OCI-LY1 (cell line): Measurements from ENCODE around the gene C16orf74.

Experiments
- H2AFZ ChIP-seq: fragments of 200-600 bp; sonication (generic), shearing (Covaris generic); 2 replicates; pipeline ENCODE4 v1.6.0; 2014; ENCODE audit warnings: antibody characterized with exemption, mild to moderate bottlenecking, low read length
- H3F3A ChIP-seq: fragments of 200-600 bp; sonication (generic), shearing (Covaris generic); 2 replicates; pipeline ENCODE4 v1.6.0; 2014; ENCODE audit warnings: mild to moderate bottlenecking, antibody characterized with exemption, low read length, moderate library complexity; ENCODE audit not compliant: insufficient read depth
- H3K27ac ChIP-seq: fragments of 200-600 bp; sonication (generic); 2 replicates; pipeline ENCODE4 v1.5.1; 2014; ENCODE audit warnings: low read length, mixed run types, mild to moderate bottlenecking, low read depth; ENCODE audit not compliant: poor library complexity, severe bottlenecking
- H3K27me3 ChIP-seq: fragments of 200-600 bp; sonication (generic); 2 replicates; pipeline ENCODE4 v1.6.0; 2014; ENCODE audit warnings: antibody characterized with exemption, mild to moderate bottlenecking, low read length, moderate library complexity; ENCODE audit not compliant: insufficient read depth
- H3K36me3 ChIP-seq: fragments of 200-600 bp; sonication (generic); 2 replicates; pipeline ENCODE4 v1.6.1; 2014; ENCODE audit warnings: mild to moderate bottlenecking, antibody characterized with exemption, low read length, moderate library complexity, mixed read lengths; ENCODE audit not compliant: insufficient read depth
- H3K4me1 ChIP-seq: fragments of 200-600 bp; sonication (generic); 2 replicates; pipeline ENCODE4 v1.5.1; 2014; ENCODE audit warnings: mild to moderate bottlenecking, low read length, moderate library complexity; ENCODE audit not compliant: insufficient read depth, severe bottlenecking
- H3K4me2 ChIP-seq: fragments of 200-600 bp; sonication (generic), shearing (Covaris generic); 2 replicates; pipeline ENCODE4 v1.6.1; 2014; ENCODE audit warnings: low read length
- H3K4me3 ChIP-seq: fragments of 200-600 bp; sonication (generic); 2 replicates; pipeline ENCODE4 v1.5.1; 2014; ENCODE audit warnings: low read length, low read depth, mild to moderate bottlenecking, mixed read lengths; ENCODE audit not compliant: poor library complexity, severe bottlenecking
- H3K79me2 ChIP-seq: fragments of 200-600 bp; shearing (Covaris generic); 2 replicates; pipeline ENCODE4 v1.6.1; 2016; ENCODE audit warnings: mixed run types, low read length, mixed read lengths; ENCODE audit not compliant: insufficient read depth
- H3K9ac ChIP-seq: fragments of 200-600 bp; sonication (generic), shearing (Covaris generic); 2 replicates; pipeline ENCODE4 v1.6.1; 2014; ENCODE audit warnings: mild to moderate bottlenecking, low read length, mixed read lengths
- H3K9me2 ChIP-seq: fragments of 200-600 bp; sonication (generic), shearing (Covaris generic); 2 replicates; pipeline ENCODE4 v1.6.1; 2014; ENCODE audit warnings: low read depth, mild to moderate bottlenecking, low read length, mixed read lengths
- H3K9me3 ChIP-seq: fragments of 200-600 bp; shearing (Covaris generic); 2 replicates; pipeline ENCODE4 v1.6.1; 2014; ENCODE audit warnings: low read length, mixed read lengths
- H4K20me1 ChIP-seq: fragments of 200-600 bp; sonication (generic), shearing (Covaris generic); 2 replicates; pipeline ENCODE4 v1.6.0; 2016; ENCODE audit warnings: mild to moderate bottlenecking, low read length; ENCODE audit not compliant: insufficient read depth
- CTCF ChIP-seq: fragments of 200-600 bp; sonication (generic), shearing (Covaris generic); IDR thresholded peaks from 2 replicates; pipeline ENCODE4 v1.5.1; 2017; ENCODE audit warnings: mild to moderate bottlenecking, antibody characterized with exemption, low read length, moderate library complexity, mixed read lengths
- EZH2 ChIP-seq: fragments of 200-600 bp; sonication (generic), shearing (Covaris generic); IDR thresholded peaks from 2 replicates; pipeline ENCODE4 v1.8.0; 2017; ENCODE audit warnings: borderline replicate concordance, mixed run types, mild to moderate bottlenecking, antibody characterized with exemption, low read length, moderate library complexity, mixed read lengths

C16orf74 gene

GRCh38 chr16:85718153-85718477 lies 32.8 kb downstream of the C16orf74 start:
- Histone ChIP-seq H3K4me2 (no peak overlapping the region), H3K79me2 (no peaks in the 10 kb centered on the region), H3K27me3 (peaks cover 3% of the 10 kb centered on the region; the same call in 1 of the 2 replicates), H3K27ac (no peak overlapping the region), H3K9me3 (no peaks in the 10 kb centered on the region), H3K4me3 (no peak overlapping the region), H2AFZ (no peak overlapping the region), H3F3A (no peaks in the 10 kb centered on the region), H4K20me1 (no peaks in the 10 kb centered on the region), H3K36me3 (no peaks in the 10 kb centered on the region), H3K9me2 (no peaks in the 10 kb centered on the region), H3K4me1 (no peaks in the 10 kb centered on the region), H3K9ac (no peak overlapping the region)
- TF ChIP-seq CTCF: no peak
- no peak for TF ChIP-seq EZH2

GRCh38 chr16:85717393-85718152 lies 33.3 kb downstream of the C16orf74 start:
- Histone ChIP-seq H3K9ac (no peak overlapping the region), H3K79me2 (no peaks in the 10 kb centered on the region), H3K27ac (no peak overlapping the region), H3K36me3 (no peaks in the 10 kb centered on the region; the same call in 1 of the 2 replicates), H3K27me3 (peaks cover 3% of the 10 kb centered on the region; the same call in 1 of the 2 replicates), H3K9me2 (no peaks in the 10 kb centered on the region), H3K4me3 (no peak overlapping the region), H3F3A (no peaks in the 10 kb centered on the region), H3K4me1 (no peaks in the 10 kb centered on the region), H2AFZ (no peak overlapping the region), H3K4me2 (no peak overlapping the region), H4K20me1 (no peaks in the 10 kb centered on the region), H3K9me3 (no peaks in the 10 kb centered on the region)
- TF ChIP-seq CTCF (peak; percentile 68), EZH2 (no peak)

- Histone ChIP-seq H3K36me3 (peaks cover 5% of the 10 kb centered on the region; the same call in 1 of the 2 replicates), H3K27ac (no peak overlapping the region), H3K9me3 (0 out of 2 replicates have a peak, but pooled peaks cover 4% of the 10 kb centered on the region), H3K9me2 (no peaks in the 10 kb centered on the region), H2AFZ (no peak overlapping the region), H3K9ac (no peak overlapping the region), H4K20me1 (no peaks in the 10 kb centered on the region), H3K4me1 (no peaks in the 10 kb centered on the region), H3F3A (no peaks in the 10 kb centered on the region), H3K4me3 (no peak overlapping the region), H3K4me2 (no peak overlapping the region), H3K27me3 (peaks cover 8% of the 10 kb centered on the region; the same call in 1 of the 2 replicates), H3K79me2 (no peaks in the 10 kb centered on the region)
- TF ChIP-seq EZH2: no peak
- TF ChIP-seq CTCF: no peak
These were observed 34.2 kb downstream of the C16orf74 start for GRCh38 chr16:85716680-85717038.
